ENCODE data around the gene NAA80. TPM values are rescaled to one million over a fixed set of nuclear protein-coding genes. Genes with fewer than 3 reads are reported as not detected.
"Not testable (repeated sequence)": the region's sequence is repeated elsewhere in the genome, so short reads cannot be mapped to it uniquely, and the experiment has no call there.

NAA80 gene
- polyA plus RNA-seq, 2 donors: 6.9 to 11.2 TPM

GRCh38 chr3:50267280-50267913, 31.8 kb downstream of the NAA80 start:
- peaks cover 13 to 33% of the 10 kb centered on the region in 2 donors for H3K4me1 ChIP-seq (ENCODE audit: control insufficient read depth in 2 of 2, insufficient read depth in 2 of 2, low read length in 1 of 2)
- H3K36me3 ChIP-seq (ENCODE audit: control insufficient read depth in 2 of 2, insufficient read depth in 2 of 2, low read length in 1 of 2): no peaks in the 10 kb centered on the region
- peak overlapping the region; percentile 26 to 28 for H3K4me3 ChIP-seq (ENCODE audit: low read depth in 1 of 2, low read length in 2 of 2)
- peak overlapping the region; percentile 71 to 88 for H3K27ac ChIP-seq (ENCODE audit: low read depth in 2 of 2, low read length in 1 of 2)
- no peaks in the 10 kb centered on the region for H3K27me3 ChIP-seq (ENCODE audit: control insufficient read depth in 1 of 2, insufficient read depth in 2 of 2, low read length in 2 of 2)
- 5 to 12% methylated on average over 20 to 22 of the region's 22 CpGs for WGBS, 2 donors
- H3K9me3 ChIP-seq (ENCODE audit: control insufficient read depth in 2 of 2, insufficient read depth in 1 of 2, low read depth in 1 of 2, low read length in 1 of 2): no peaks in the 10 kb centered on the region

GRCh38 chr3:50266836-50267235, 32.4 kb downstream of the NAA80 start:
- Histone ChIP-seq H3K9me3 (ENCODE audit: control insufficient read depth in 2 of 2, insufficient read depth in 1 of 2, low read depth in 1 of 2, low read length in 1 of 2) (no peaks in the 10 kb centered on the region), H3K4me1 (ENCODE audit: control insufficient read depth in 2 of 2, insufficient read depth in 2 of 2, low read length in 1 of 2) (peaks cover 13 to 33% of the 10 kb centered on the region in 2 donors)
- 57 to 68% methylated on average over 7 of the region's 7 CpGs for WGBS, 2 donors

GRCh38 chr3:50266017-50266416, 33.2 kb downstream of the NAA80 start:
- 77 to 81% methylated on average over 6 of the region's 6 CpGs for WGBS, 2 donors
- Histone ChIP-seq H3K27ac (ENCODE audit: low read depth in 2 of 2, low read length in 1 of 2) (peak overlapping the region; percentile 84 to 88), H3K4me1 (ENCODE audit: control insufficient read depth in 2 of 2, insufficient read depth in 2 of 2, low read length in 1 of 2) (peaks cover 13 to 33% of the 10 kb centered on the region in 2 donors), H3K27me3 (ENCODE audit: control insufficient read depth in 1 of 2, insufficient read depth in 2 of 2, low read length in 2 of 2) (no peaks in the 10 kb centered on the region), H3K36me3 (ENCODE audit: control insufficient read depth in 2 of 2, insufficient read depth in 2 of 2, low read length in 1 of 2) (no peaks in the 10 kb centered on the region), H3K9me3 (ENCODE audit: control insufficient read depth in 2 of 2, insufficient read depth in 1 of 2, low read depth in 1 of 2, low read length in 1 of 2) (no peaks in the 10 kb centered on the region), H3K4me3 (ENCODE audit: low read depth in 1 of 2, low read length in 2 of 2) (no peak overlapping the region)

More at GRCh38 chr3:50266836-50267235, 32.4 kb downstream of the NAA80 start:
- Histone ChIP-seq H3K27me3 (ENCODE audit: control insufficient read depth in 1 of 2, insufficient read depth in 2 of 2, low read length in 2 of 2) (no peaks in the 10 kb centered on the region), H3K27ac (ENCODE audit: low read depth in 2 of 2, low read length in 1 of 2) (peak overlapping the region; percentile 71 to 88), H3K4me3 (ENCODE audit: low read depth in 1 of 2, low read length in 2 of 2) (peak overlapping the region; percentile 26 to 28), H3K36me3 (ENCODE audit: control insufficient read depth in 2 of 2, insufficient read depth in 2 of 2, low read length in 1 of 2) (no peaks in the 10 kb centered on the region)

- WGBS, 2 donors: 57 to 67% methylated on average over 1 of the region's 1 CpG
- Histone ChIP-seq H3K9me3 (ENCODE audit: control insufficient read depth in 2 of 2, insufficient read depth in 1 of 2, low read depth in 1 of 2, low read length in 1 of 2) (no peaks in the 10 kb centered on the region), H3K27ac (ENCODE audit: low read depth in 2 of 2, low read length in 1 of 2) (peak overlapping the region; percentile 84 to 88), H3K27me3 (ENCODE audit: control insufficient read depth in 1 of 2, insufficient read depth in 2 of 2, low read length in 2 of 2) (no peaks in the 10 kb centered on the region), H3K4me1 (ENCODE audit: control insufficient read depth in 2 of 2, insufficient read depth in 2 of 2, low read length in 1 of 2) (peaks cover 13 to 30% of the 10 kb centered on the region in 2 donors), H3K4me3 (ENCODE audit: low read depth in 1 of 2, low read length in 2 of 2) (no peak overlapping the region), H3K36me3 (ENCODE audit: control insufficient read depth in 2 of 2, insufficient read depth in 2 of 2, low read length in 1 of 2) (no peaks in the 10 kb centered on the region)
Measured at GRCh38 chr3:50265571-50265970, 33.6 kb downstream of the NAA80 start.

GRCh38 chr3:50264964-50265485, 34.2 kb downstream of the NAA80 start:
- Histone ChIP-seq H3K4me3 (ENCODE audit: low read depth in 1 of 2, low read length in 2 of 2) (no peak overlapping the region), H3K27me3 (ENCODE audit: control insufficient read depth in 1 of 2, insufficient read depth in 2 of 2, low read length in 2 of 2) (no peaks in the 10 kb centered on the region), H3K9me3 (ENCODE audit: control insufficient read depth in 2 of 2, insufficient read depth in 1 of 2, low read depth in 1 of 2, low read length in 1 of 2) (no peaks in the 10 kb centered on the region), H3K27ac (ENCODE audit: low read depth in 2 of 2, low read length in 1 of 2) (peak overlapping the region; percentile 84 to 88), H3K4me1 (ENCODE audit: control insufficient read depth in 2 of 2, insufficient read depth in 2 of 2, low read length in 1 of 2) (peaks cover 12 to 32% of the 10 kb centered on the region in 2 donors), H3K36me3 (ENCODE audit: control insufficient read depth in 2 of 2, insufficient read depth in 2 of 2, low read length in 1 of 2) (no peaks in the 10 kb centered on the region)
- WGBS, 2 donors: 65 to 66% methylated on average over 7 of the region's 7 CpGs

- Histone ChIP-seq H3K36me3 (ENCODE audit: control insufficient read depth in 2 of 2, insufficient read depth in 2 of 2, low read length in 1 of 2) (no peaks in the 10 kb centered on the region), H3K9me3 (ENCODE audit: control insufficient read depth in 2 of 2, insufficient read depth in 1 of 2, low read depth in 1 of 2, low read length in 1 of 2) (no peaks in the 10 kb centered on the region), H3K4me1 (ENCODE audit: control insufficient read depth in 2 of 2, insufficient read depth in 2 of 2, low read length in 1 of 2) (peaks cover 9 to 30% of the 10 kb centered on the region in 2 donors), H3K27ac (ENCODE audit: low read depth in 2 of 2, low read length in 1 of 2) (peak overlapping the region; percentile 69 to 84), H3K4me3 (ENCODE audit: low read depth in 1 of 2, low read length in 2 of 2) (no peak overlapping the region), H3K27me3 (ENCODE audit: control insufficient read depth in 1 of 2, insufficient read depth in 2 of 2, low read length in 2 of 2) (no peaks in the 10 kb centered on the region)
- 26 to 35% methylated on average over 7 of the region's 7 CpGs for WGBS, 2 donors
Measured at GRCh38 chr3:50264383-50264963, 34.7 kb downstream of the NAA80 start.

- Histone ChIP-seq H3K27me3 (ENCODE audit: control insufficient read depth in 1 of 2, insufficient read depth in 2 of 2, low read length in 2 of 2) (no peaks in the 10 kb centered on the region), H3K27ac (ENCODE audit: low read depth in 2 of 2, low read length in 1 of 2) (peak overlapping the region; percentile 69 to 84), H3K36me3 (ENCODE audit: control insufficient read depth in 2 of 2, insufficient read depth in 2 of 2, low read length in 1 of 2) (no peaks in the 10 kb centered on the region), H3K9me3 (ENCODE audit: control insufficient read depth in 2 of 2, insufficient read depth in 1 of 2, low read depth in 1 of 2, low read length in 1 of 2) (no peaks in the 10 kb centered on the region), H3K4me3 (ENCODE audit: low read depth in 1 of 2, low read length in 2 of 2) (no peak overlapping the region), H3K4me1 (ENCODE audit: control insufficient read depth in 2 of 2, insufficient read depth in 2 of 2, low read length in 1 of 2) (peaks cover 3 to 26% of the 10 kb centered on the region in 2 donors)
- WGBS, 2 donors: 58 to 60% methylated on average over 6 of the region's 6 CpGs
Measured at GRCh38 chr3:50263478-50264382, 35.5 kb downstream of the NAA80 start.

- H3K27ac ChIP-seq (ENCODE audit: low read depth in 2 of 2, low read length in 1 of 2): peak overlapping the region in 1 of 2 donors; percentile 5
- 85% methylated on average over 7 of the region's 7 CpGs for WGBS, 2 donors
Measured at GRCh38 chr3:50262778-50263177, 36.4 kb downstream of the NAA80 start.

GRCh38 chr3:50262200-50262599, 37.0 kb downstream of the NAA80 start:
- not testable (repeated sequence) for H3K27me3 ChIP-seq (ENCODE audit: control insufficient read depth in 1 of 2, insufficient read depth in 2 of 2, low read length in 2 of 2); H3K36me3 ChIP-seq (ENCODE audit: control insufficient read depth in 2 of 2, insufficient read depth in 2 of 2, low read length in 1 of 2); H3K4me3 ChIP-seq (ENCODE audit: low read depth in 1 of 2, low read length in 2 of 2); H3K9me3 ChIP-seq (ENCODE audit: control insufficient read depth in 2 of 2, insufficient read depth in 1 of 2, low read depth in 1 of 2, low read length in 1 of 2); H3K27ac ChIP-seq (ENCODE audit: low read depth in 2 of 2, low read length in 1 of 2)
- peaks cover 0 to 15% of the 10 kb centered on the region in 2 donors for H3K4me1 ChIP-seq (ENCODE audit: control insufficient read depth in 2 of 2, insufficient read depth in 2 of 2, low read length in 1 of 2)
- 94 to 97% methylated on average over 4 of the region's 4 CpGs for WGBS, 2 donors

More at GRCh38 chr3:50262778-50263177, 36.4 kb downstream of the NAA80 start:
- peaks cover under 1 to 17% of the 10 kb centered on the region in 2 donors for H3K4me1 ChIP-seq (ENCODE audit: control insufficient read depth in 2 of 2, insufficient read depth in 2 of 2, low read length in 1 of 2)
- no peaks in the 10 kb centered on the region for H3K27me3 ChIP-seq (ENCODE audit: control insufficient read depth in 1 of 2, insufficient read depth in 2 of 2, low read length in 2 of 2)
- no peak overlapping the region for H3K4me3 ChIP-seq (ENCODE audit: low read depth in 1 of 2, low read length in 2 of 2)
- H3K9me3 ChIP-seq (ENCODE audit: control insufficient read depth in 2 of 2, insufficient read depth in 1 of 2, low read depth in 1 of 2, low read length in 1 of 2): no peaks in the 10 kb centered on the region
- peaks cover 2 to 6% of the 10 kb centered on the region in 2 donors for H3K36me3 ChIP-seq (ENCODE audit: control insufficient read depth in 2 of 2, insufficient read depth in 2 of 2, low read length in 1 of 2)
